ENCODE results near the gene THADA.

DNA sequence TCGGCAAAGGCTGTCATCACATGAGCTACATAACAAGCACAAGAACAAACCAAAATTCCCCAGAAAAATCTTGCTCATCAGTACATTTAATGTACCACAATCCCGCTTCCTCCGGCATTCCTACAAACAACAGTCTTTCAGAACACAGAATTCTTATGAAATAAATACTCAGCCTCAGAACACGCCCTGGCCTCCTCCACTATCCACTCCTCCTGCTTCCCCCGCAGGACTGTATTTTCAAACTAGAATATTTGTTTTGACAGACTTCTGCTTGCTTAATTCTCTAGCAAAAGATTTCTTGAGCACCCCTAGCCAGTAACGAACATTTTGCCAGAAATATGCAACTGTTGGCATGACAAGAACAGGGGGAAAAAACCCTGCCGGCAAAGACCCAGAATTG, 131.2 kb downstream of the THADA start:
- TF ChIP-seq POLR2A (IDR thresholded peaks at IDR 0.05) = peak in 1 of 2 donors; percentile 13
- TF ChIP-seq, protein P1, sequence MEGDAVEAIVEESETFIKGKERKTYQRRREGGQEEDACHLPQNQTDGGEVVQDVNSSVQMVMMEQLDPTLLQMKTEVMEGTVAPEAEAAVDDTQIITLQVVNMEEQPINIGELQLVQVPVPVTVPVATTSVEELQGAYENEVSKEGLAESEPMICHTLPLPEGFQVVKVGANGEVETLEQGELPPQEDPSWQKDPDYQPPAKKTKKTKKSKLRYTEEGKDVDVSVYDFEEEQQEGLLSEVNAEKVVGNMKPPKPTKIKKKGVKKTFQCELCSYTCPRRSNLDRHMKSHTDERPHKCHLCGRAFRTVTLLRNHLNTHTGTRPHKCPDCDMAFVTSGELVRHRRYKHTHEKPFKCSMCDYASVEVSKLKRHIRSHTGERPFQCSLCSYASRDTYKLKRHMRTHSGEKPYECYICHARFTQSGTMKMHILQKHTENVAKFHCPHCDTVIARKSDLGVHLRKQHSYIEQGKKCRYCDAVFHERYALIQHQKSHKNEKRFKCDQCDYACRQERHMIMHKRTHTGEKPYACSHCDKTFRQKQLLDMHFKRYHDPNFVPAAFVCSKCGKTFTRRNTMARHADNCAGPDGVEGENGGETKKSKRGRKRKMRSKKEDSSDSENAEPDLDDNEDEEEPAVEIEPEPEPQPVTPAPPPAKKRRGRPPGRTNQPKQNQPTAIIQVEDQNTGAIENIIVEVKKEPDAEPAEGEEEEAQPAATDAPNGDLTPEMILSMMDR (IDR thresholded peaks at IDR 0.05) = no peak

Data from thyroid gland (tissue), 4 donors.